ENCODE data around the gene DCHS1. TPM values are rescaled to one million over a fixed set of nuclear protein-coding genes. Genes with fewer than 3 reads are reported as not detected.
A peak's percentile ranks its signal among the peaks of the same experiment; 100 is the strongest.

DCHS1 gene
- total RNA-seq, 6 donors from 2014 or later = 9.2 to 32.2 (median 12.8) TPM

GRCh38 chr11:6623391-6624363 lies 31.9 kb downstream of the DCHS1 start:
- H3K27ac ChIP-seq = no peak overlapping the region
- no peaks in the 10 kb centered on the region for H3K27me3 ChIP-seq
- peaks cover 3 to 10% (median 7%) of the 10 kb centered on the region in 4 donors for H3K4me1 ChIP-seq
- TF ChIP-seq, protein P1, sequence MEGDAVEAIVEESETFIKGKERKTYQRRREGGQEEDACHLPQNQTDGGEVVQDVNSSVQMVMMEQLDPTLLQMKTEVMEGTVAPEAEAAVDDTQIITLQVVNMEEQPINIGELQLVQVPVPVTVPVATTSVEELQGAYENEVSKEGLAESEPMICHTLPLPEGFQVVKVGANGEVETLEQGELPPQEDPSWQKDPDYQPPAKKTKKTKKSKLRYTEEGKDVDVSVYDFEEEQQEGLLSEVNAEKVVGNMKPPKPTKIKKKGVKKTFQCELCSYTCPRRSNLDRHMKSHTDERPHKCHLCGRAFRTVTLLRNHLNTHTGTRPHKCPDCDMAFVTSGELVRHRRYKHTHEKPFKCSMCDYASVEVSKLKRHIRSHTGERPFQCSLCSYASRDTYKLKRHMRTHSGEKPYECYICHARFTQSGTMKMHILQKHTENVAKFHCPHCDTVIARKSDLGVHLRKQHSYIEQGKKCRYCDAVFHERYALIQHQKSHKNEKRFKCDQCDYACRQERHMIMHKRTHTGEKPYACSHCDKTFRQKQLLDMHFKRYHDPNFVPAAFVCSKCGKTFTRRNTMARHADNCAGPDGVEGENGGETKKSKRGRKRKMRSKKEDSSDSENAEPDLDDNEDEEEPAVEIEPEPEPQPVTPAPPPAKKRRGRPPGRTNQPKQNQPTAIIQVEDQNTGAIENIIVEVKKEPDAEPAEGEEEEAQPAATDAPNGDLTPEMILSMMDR (IDR thresholded peaks at IDR 0.05) = no peak
- TF ChIP-seq EP300 (IDR thresholded peaks at IDR 0.05) = no peak
- TF ChIP-seq POLR2A (IDR thresholded peaks at IDR 0.05) = no peak
- no peak for TF ChIP-seq POLR2AphosphoS5 (IDR thresholded peaks at IDR 0.05)
- peaks cover 0 to 49% (median 21%) of the 10 kb centered on the region in 4 donors for H3K36me3 ChIP-seq
- WGBS, 2 donors = 78 to 92% methylated on average over 8 to 27 of the region's 31 CpGs
- DNase-seq (no peak), ATAC-seq (ENCODE audit: low FRiP score in 2 of 2) (no peak)
- no peaks in the 10 kb centered on the region for H3K9me3 ChIP-seq
- no peak overlapping the region for H3K4me3 ChIP-seq

DNA sequence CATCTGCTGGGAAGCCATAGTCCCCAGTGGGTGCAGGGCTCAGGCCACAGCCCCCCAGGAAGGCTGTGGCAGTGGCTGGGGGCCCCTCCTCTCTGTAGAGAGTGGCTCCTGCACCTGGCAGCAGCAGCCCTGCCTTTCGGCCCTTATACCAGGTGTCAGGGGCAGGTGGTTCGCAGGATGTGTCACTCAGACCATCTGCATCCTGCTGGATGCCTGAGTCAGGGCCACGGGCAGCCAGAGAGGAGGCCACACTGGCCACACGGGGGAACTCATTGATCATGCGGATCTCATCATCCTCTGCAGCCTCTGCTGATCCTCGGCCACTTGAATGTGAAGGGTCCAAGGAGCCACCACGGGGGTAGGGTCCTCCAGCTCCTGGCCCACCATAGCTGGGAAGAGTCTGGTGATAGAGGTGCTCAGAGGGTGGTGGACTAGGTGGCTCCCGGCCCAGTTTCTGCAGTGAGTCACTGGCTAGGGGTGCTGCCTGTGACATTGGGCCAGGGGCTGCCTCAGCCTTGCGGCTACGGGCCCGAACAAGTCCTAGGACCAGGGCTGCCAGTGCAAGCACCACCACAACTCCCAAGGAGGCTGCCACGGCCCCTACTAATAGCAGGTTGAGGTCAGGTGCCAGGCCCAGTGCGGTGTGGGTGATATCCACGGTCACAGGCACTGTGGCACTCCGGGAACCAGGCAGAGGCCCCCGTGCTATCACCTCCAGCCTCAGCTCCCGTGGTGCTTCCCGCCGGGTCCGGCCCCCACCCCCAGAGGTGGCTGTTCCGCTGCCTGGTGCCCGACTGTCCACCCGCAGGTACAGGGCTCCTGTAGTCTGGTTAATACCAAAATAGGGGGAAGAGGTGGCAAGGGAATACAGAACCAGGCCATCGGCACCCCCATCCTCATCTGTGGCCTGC lies 33.1 kb downstream of the DCHS1 start:
- peaks cover 0 to 44% (median 21%) of the 10 kb centered on the region in 4 donors for H3K36me3 ChIP-seq
- WGBS, 2 donors = 92% methylated on average over 20 of the region's 24 CpGs; no CpG with 5 or more reads in 1 of the 2 donors
- DNase-seq (peak; percentile 17 to 73), ATAC-seq (ENCODE audit: low FRiP score in 2 of 2) (no peak)
- no peaks in the 10 kb centered on the region for H3K27me3 ChIP-seq
- no peak overlapping the region for H3K4me3 ChIP-seq
- no peaks in the 10 kb centered on the region for H3K9me3 ChIP-seq
- no peak overlapping the region for H3K27ac ChIP-seq
- H3K4me1 ChIP-seq = peaks cover 14 to 21% (median 19%) of the 10 kb centered on the region in 4 donors
- no peak for TF ChIP-seq POLR2AphosphoS5 (IDR thresholded peaks at IDR 0.05)
- no peak for TF ChIP-seq EP300 (IDR thresholded peaks at IDR 0.05)
- TF ChIP-seq POLR2A (IDR thresholded peaks at IDR 0.05) = no peak
- TF ChIP-seq, protein P1 (IDR thresholded peaks at IDR 0.05) = no peak

GRCh38 chr11:6621711-6622211 lies 33.8 kb downstream of the DCHS1 start:
- H3K27ac ChIP-seq = no peak overlapping the region
- peaks cover 0 to 41% (median 17%) of the 10 kb centered on the region in 4 donors for H3K36me3 ChIP-seq
- H3K27me3 ChIP-seq = no peaks in the 10 kb centered on the region
- no peak overlapping the region for H3K4me3 ChIP-seq
- peaks cover 17 to 28% (median 26%) of the 10 kb centered on the region in 4 donors for H3K4me1 ChIP-seq
- ATAC-seq (ENCODE audit: low FRiP score in 2 of 2) = no peak
- WGBS, 2 donors = 86 to 91% methylated on average over 10 to 13 of the region's 16 CpGs
- no peaks in the 10 kb centered on the region for H3K9me3 ChIP-seq
- TF ChIP-seq POLR2A (IDR thresholded peaks at IDR 0.05) (no peak), EP300 (IDR thresholded peaks at IDR 0.05) (no peak), POLR2AphosphoS5 (IDR thresholded peaks at IDR 0.05) (no peak)
- TF ChIP-seq, protein P1 (IDR thresholded peaks at IDR 0.05) = no peak
- peak; percentile 18 to 63 for DNase-seq

DNA sequence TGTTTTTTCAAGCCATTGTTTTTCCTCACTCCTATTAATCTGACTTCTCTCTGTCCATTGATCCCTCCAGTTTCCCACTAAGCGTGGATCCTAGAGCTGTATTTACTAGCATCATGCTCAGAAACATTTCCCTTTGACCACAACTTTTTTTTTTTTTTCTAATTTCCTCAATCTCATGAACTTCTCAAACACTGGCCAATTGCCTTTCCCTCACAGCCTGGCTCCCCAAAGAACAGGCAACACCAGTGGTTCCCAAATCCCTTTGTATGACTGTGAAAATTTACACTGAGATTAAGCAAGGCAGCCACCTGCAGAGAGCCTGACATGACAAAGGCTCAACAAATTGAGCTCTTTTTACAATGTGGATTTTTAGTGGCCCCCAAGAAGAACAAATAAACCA lies 35.0 kb downstream of the DCHS1 start:
- DNase-seq (no peak), ATAC-seq (ENCODE audit: low FRiP score in 2 of 2) (no peak)
- Histone ChIP-seq H3K4me1 (peaks cover 17 to 28% (median 26%) of the 10 kb centered on the region in 4 donors), H3K9me3 (no peaks in the 10 kb centered on the region), H3K27ac (no peak overlapping the region), H3K36me3 (peaks cover 0 to 40% (median 14%) of the 10 kb centered on the region in 4 donors), H3K4me3 (no peak overlapping the region), H3K27me3 (no peaks in the 10 kb centered on the region)
- TF ChIP-seq POLR2AphosphoS5 (IDR thresholded peaks at IDR 0.05) = no peak
- TF ChIP-seq, protein P1 (IDR thresholded peaks at IDR 0.05) = no peak
- no peak for TF ChIP-seq POLR2A (IDR thresholded peaks at IDR 0.05)
- no peak for TF ChIP-seq EP300 (IDR thresholded peaks at IDR 0.05)
- WGBS, 2 donors = 72 to 80% methylated on average over 1 of the region's 1 CpG

Measured in upper lobe of left lung (tissue), 6 donors.